SKM-1 treated with dmso at 0.1 percent for 144 hours (cell line): ENCODE data around the gene LRRFIP1.
"Not testable (repeated sequence)": the region's sequence is repeated elsewhere in the genome, so short reads cannot be mapped to it uniquely, and the experiment has no call there.

Experiments
- DNase-seq: peaks from one replicate; lab custom pipeline; 2025; ENCODE audit not compliant: unreplicated experiment; lab: John Stamatoyannopoulos, UW

Gene LRRFIP1

DNA sequence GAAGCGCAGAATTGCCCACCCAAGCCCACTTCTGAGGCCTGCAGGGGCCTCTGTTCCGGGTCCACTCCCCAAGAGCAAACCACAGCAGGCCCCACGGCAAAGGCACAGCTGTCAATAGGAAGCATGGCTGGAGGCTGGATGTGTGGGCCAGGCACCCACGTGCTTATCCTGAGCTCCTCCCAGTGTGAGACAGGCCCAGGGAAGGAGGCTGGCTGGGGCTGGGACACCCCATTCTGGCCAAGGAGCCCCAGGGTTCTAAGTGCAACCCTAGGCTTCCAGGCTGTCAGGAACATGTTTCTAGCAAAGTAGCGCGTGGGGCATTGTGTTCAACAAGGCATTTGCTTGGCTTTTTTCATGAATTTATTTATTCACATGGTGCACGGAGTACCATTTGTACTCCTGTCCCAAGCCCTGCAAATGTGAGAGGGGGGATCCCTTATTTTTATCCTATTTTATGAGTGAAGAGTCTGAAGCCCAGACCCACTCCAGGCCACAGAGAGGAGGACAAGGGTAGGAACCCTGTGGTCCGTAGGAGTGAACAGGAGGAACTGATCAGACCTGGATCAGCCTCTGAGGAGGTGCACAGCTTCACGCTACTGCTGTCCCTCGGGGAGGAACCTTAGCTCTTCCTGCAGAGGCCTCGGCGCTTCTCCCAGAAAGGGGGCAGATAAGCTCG lies 30.7 kb upstream of the LRRFIP1 start:
- DNase-seq: no peak

GRCh38 chr2:237597196-237598145 lies 29.9 kb upstream of the LRRFIP1 start:
- DNase-seq: no peak

GRCh38 chr2:237598468-237599208 lies 28.7 kb upstream of the LRRFIP1 start:
- no peak for DNase-seq

- DNase-seq: no peak
Observed at GRCh38 chr2:237599465-237600110, 27.8 kb upstream of the LRRFIP1 start.

GRCh38 chr2:237600205-237600846 lies 27.1 kb upstream of the LRRFIP1 start:
- DNase-seq: no peak

- no peak for DNase-seq
Observed at GRCh38 chr2:237601453-237602116, 25.8 kb upstream of the LRRFIP1 start.

DNA sequence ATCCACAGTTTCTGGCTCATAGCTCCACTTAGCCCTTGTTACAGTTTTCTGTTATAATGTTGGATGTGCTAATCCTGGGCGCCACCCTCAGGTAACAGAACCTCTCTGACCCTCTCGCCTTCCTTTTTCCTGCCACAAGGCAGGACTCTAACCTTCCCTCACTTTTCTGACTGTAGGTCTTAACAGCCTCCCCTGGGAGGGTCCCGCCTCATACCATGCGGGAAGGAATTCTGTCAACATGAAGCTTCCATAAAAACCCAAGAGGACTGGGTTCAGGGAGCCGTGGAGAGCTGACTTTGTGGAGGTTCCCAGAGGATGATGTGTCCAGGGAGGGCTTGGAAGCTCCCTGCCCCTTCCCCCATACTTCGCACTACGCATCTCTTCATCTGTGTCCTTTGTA lies 25.0 kb upstream of the LRRFIP1 start:
- no peak for DNase-seq

DNA sequence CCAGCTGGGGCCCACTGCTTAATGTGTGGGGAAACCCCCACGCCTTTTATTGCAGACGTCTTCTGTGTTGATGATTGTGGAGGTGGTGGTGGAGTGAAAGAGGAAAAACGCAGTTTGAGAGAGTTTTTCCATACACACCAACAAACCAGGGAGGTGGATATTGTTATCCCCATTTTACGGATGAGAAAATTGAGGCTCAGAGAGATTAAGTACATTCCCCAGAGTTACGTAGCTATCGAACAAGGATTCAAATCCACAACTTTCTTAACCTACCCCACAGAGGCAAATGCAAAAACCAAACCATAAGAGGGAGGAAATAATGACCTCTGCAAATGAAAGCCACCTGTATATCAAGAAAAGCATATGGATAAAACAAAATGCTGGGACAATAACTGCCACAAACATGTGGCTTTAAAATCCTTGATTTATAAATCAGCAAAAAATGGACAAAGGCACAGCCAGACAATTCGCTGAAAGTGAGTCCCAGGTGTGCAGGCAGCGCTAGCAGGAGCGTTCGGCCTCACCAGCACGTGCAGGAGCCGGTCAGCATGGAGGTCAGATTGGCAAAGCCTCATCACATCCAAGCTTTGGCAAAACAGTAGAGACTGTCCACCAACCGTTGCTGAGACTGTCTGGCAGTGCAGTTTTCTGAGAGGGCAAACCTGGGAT lies 24.2 kb upstream of the LRRFIP1 start:
- DNase-seq: no peak

DNA sequence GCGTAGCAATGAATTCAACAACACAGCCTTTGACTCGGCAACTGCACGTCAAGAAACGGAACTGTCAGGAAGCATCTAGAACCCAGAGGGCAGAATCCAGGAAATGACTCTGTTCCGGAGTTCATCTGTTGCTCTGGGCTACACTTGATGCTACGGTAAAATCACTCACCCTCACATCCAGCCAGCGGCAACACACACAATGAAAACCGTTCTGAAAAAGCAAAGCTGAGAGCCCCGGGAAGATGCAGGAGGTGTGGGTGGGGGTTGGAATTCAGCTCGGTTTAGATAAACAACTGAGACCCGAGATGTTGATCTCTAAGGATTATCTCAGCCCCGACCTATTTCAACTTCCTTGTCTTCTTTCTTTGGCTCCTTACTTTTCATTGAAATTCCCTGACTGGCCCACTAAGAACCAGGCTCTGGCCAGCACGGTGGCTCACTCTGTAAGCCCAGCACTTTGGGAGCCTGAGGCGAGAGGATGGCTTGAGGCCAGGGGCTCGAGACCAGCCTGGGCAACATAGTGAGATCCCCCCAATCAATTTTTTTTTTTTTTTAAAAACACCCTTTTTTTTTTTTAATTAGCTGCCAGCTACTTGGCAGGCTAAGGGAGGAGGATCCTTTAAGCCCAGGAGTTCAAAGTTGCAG lies 23.5 kb upstream of the LRRFIP1 start:
- DNase-seq: no peak

- no peak for DNase-seq
Observed at GRCh38 chr2:237604391-237604790, 23.0 kb upstream of the LRRFIP1 start.

DNA sequence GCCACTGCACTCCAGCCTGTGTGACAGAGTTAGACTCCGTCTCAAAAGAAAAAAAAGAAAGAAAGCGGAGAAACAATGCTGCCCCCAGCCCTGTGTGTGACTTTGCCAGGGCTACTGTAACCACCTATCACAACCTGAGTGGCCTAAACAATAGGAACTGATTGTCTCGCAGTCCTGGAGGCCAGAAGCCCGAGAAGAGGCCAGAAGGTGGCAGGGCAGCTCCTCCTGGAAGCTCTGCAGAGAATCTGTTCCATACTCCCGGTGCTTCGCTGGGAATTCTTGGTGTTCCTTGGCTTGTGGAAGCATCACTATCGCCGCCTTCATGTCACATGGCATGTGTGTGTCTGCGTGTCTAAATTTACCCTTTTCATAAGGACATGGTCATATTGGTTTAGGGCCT lies 22.4 kb upstream of the LRRFIP1 start:
- no peak for DNase-seq

DNA sequence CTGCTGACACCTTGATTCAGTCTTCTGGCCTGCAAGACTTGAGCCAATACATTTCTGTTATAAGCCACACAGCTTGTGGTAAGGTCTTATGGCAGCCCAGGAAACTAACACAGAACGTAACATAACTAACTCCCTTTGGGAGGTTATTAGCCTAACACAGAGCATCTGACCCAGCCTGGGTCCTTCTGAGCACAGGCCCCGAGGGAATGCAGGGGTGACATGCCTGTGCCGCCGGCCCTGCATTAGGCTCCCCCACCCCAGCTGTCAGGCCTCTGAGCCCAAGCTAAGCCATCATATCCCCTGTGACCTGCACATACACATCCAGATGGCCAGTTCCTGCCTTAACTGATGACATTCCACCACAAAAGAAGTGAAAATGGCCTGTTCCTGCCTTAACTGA lies 20.9 kb upstream of the LRRFIP1 start:
- not testable (repeated sequence) for DNase-seq

GRCh38 chr2:237612527-237613357 lies 14.6 kb upstream of the LRRFIP1 start:
- DNase-seq: no peak

DNA sequence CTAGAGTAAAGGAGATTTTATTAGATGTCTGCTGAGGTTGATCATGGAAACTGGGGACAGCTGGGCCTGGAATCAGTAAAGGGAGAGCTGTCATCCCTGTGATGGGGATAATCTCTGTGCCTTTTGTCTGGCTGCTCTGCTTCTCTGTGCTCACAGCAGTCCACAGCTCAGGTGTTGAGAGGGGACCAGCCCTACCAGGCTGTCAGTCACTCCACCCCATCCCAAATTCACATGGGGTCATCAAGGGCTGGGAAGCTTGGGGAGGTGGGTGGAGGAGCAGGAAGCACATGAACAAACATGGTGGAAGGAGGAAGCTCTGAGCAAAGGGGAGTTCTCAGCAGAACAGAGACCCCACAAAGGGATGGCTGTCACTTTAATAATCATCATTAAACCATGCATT lies 13.7 kb upstream of the LRRFIP1 start:
- no peak for DNase-seq

DNA sequence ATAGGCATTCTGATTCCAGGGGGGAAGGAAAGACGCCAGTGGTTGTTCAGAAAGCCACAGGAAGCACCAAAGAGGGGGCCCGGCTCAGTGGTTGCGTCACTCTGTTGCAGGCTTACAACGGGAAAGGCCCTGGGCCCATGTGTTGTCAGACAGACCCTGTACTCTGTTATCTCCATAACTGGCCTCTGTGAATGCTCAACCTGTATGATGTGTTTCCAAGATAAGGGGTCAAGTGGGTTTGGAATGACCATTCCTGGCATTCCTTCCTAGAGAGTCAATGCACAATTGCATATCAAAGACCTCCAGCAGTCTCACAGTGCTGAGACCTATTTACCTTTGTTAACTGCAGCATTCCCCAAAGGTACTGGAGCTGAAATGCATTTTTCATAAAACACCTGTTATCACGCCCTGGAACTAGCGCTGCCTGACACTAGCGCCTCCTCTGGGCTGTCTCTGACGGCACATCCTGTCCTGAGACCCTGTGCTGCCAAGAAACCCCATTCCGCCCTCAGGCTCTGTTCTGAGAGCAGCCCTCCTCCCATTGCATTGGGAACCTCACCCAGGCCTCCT lies 13.2 kb upstream of the LRRFIP1 start:
- DNase-seq: peak; percentile 99

- DNase-seq: no peak
Observed at GRCh38 chr2:237615631-237616249, 11.6 kb upstream of the LRRFIP1 start.

DNA sequence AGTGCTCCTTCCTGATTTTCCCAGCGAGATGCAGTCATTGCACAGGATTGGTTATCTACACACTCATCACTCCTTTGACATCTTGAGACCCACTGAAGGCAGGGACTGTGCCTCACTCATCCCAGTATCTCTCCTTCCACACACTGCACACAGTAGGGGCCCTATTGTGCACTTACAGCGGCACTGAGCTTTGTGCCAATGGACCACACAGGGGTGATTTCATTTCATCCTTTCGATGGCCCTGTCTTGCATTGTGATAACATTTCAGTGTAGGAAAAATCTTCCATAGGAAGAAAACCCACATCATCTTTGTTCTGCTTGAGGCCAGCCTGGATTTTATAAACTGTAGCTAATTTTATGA lies 11.0 kb upstream of the LRRFIP1 start:
- DNase-seq: no peak
